GM18870 (cell line): ENCODE data around the gene DOCK6.

Experiments used
- ATAC-seq: cut with Tn5 transposase; IDR thresholded peaks from one replicate; pipeline ENCODE4 v1.9.1; 2021; ENCODE audit warnings: moderate library complexity; ENCODE audit not compliant: unreplicated experiment

Gene DOCK6

DNA sequence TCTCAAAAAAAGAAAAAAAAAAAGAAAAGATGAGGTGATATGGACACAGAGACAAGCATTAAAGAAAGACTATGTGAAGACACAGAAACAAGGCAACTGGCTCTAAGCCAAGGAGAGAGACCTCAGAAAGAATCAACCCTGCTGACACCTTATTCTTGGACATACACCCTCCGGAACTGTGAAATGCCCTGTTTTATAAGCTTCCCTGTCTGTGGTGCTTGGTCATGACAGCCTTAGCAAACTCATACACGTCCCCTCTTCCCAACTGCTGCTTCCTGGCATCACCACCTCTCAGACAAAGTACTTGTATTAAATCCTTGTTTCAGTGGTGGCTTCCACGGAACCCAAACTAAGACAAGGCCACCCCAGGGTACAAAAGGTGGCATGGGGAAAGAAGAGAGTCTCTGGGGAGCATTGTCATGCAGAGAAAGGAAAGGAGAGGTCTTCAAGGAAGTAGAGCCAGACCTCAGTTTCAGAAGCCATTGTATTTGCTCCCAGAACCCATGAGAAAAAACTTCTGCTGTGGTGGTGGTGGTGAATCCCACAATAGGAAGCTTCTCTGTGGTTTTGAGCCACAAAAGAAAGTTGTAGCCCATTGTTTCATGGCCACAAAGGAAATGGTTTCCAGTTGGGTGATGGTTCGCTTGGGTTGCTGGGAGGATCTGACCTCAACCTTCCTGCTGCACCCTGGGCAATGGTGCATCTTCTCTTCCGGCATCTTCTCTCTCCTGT is 17.3 kb upstream of the DOCK6 start:
- ATAC-seq, result no peak

DNA sequence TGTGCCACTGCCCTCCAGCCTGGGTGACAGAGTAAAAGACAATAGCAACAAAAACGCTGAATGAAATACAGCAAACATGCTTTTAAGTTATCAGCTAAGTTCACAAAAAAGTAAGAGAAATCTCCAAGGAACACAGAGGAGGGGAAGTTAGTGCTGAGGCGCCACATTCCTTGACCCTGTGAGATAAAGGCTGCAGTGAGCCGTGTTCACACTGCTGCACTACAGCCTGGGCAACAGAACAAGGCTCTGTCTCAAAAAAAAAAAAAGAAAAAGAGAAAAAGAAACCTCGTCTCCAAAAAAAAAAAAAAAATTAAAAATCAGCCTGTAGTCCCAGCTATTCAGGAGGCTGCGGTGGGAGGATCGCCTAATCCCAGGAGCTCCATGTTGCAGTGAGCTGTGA is 16.3 kb upstream of the DOCK6 start:
- ATAC-seq, result no peak

DNA sequence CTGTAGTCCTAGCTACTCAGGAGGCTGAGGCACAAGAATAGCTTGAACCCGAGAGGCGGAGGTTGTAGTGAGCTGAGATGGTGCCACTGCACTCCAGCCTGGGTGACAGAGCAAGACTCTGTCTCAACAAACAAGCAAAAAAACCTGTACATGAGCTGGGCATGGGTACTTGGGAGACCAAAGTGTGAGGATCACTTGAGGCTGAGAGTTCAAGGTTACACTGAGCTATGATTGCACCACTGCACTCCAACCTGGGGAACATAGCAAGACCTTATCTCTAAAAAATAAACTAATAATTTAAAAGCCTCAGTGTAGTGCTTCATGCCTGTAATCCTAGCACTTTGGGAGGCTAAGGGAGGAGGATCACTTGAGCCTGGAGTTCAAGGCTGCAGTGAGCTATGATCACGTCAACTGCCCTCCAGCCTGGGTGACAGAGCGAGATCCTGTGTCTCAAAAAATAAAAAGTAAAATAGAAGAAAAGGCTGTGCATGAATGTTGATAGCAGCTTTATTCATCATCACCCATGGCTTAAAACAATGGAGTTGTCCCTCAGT is 12.3 kb upstream of the DOCK6 start:
- ATAC-seq, result no peak

DNA sequence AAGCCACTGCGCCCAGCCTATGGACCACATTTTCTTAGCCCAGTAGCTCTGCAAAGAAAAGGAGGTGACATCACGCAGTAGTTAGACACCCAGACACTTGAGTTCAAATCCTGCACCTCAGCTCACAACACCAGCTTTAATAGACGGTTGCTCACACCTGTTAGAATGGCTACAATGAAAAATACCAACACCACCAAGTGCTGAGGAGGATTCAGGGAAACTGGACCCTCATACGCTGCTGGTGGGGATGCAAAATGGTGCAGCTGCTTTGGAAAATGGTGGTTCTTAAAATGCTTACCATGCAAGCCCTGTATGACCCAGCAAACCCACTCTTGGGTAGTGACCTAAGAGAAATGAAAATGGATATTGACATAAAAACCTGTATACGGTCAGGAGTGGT is 11.7 kb upstream of the DOCK6 start:
- no peak for ATAC-seq

DNA sequence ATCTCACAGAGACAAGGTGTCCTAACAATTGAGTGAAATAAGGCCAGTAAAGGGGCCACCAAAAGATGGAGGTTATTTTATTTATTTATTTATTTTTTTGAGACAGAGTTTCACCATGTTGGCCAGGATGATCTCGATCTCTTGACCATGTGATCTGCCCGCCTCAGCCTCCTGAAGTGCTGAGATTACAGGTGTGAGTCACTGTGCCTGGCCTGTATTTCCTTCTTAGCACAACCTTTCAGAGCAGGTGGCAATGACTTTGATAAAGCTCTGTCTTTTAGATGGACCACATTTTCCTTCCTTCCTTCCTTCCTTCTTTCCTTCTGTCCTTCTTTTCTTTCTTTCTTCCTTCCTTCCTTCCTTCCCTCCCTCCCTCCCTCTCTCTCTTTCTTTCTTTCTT is 11.0 kb upstream of the DOCK6 start:
- ATAC-seq, result no peak

DNA sequence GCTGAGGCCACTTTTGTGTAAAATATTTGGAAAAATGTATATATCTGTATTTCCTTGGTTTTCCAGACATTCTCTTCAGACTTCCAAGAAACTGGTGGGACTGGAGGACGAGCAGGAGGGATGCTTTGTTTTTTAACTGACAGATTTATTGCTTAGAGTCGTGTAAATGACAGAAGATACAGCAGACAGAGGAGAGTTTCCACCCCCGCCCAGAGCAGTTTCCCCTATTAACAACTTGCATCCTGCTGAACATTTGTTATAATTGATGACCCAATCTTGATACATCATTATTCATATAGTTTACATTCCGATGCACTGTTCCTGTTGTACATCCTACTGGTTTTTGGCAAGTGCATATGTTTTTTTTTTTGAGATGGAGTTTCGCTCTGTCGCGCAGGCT is 7.1 kb upstream of the DOCK6 start:
- ATAC-seq, result no peak

DNA sequence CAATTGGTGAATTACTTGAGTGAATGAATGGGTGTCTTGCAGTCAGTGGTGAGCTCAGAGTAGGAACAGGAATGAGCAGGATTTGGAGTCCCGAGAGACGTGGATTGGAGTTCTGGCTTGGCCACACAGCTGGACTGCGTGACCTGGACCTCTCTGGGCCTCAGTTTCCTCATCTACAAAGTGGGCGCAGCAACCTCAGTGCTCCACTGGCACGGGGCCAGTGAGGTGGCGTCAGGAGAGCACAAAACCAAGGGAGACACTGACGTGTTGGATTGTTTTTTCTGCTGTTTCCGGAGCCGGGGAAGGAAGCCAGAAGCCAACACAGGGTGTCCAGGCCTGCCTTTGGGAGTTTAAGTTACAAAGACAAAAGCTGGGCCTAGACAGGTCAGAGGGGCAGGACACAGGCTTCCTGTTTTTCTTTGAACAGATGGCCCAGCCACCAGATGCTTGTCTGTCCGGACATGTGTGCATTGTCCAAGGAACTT is 6.5 kb upstream of the DOCK6 start:
- no peak for ATAC-seq

DNA sequence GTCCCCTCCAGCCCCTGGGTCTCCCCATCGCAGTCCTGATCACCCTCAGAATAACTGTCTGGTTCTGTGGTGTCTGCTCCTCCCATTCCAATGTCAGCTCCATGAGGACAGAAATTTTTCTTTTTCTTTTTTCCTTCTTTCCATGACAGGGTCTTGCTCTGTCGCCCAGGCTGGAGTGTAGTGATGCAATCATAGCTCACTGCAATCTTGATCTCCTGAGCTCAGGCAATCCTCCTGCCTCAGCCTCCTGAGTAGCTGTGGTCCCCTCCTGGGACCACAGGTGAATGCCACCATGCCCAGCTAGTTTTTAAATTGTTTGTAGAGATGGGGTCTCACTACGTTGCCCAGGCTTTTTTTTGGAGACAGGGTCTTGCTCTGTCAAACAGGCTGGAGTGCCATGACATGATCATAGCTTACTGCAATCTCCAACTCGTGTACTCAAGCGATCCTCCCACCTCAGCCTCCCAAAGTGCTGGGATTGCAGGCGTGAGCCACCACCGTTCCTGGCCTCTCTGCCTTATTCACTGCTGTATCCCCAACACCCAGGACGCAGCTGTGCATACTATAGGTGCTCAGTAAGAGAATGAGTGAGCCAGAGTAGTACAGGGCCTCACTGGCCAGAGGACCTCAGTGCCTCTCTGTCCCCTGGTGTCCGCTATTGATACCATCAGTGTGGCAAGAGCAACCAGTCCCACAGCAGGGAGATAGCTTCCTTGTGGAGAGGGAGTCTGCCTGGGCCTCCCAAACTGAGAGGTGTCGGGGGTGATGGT is 5.2 kb upstream of the DOCK6 start:
- no peak for ATAC-seq

DNA sequence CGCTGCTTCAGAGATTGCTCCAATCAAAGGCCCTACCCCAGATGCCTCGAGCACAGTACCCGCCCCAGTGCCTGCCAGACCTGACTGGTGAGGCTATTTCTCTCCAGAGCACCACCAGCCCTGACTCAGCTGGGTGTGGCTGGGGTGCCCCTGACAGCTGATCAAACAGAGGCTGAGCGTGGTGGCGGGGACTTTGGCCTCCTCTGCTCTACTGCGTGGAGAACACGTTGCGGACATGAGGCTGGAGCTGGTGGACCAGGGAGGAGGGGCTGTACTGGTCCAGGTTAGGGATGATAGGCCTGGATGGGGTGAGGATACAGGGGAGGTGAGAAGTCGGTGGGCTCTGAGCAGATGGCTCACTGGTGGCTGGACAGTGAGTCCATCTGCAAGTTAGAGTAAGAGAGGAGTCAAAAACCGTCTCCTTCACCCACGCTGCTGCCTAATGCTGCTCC is 3.5 kb upstream of the DOCK6 start:
- ATAC-seq, result no peak

DNA sequence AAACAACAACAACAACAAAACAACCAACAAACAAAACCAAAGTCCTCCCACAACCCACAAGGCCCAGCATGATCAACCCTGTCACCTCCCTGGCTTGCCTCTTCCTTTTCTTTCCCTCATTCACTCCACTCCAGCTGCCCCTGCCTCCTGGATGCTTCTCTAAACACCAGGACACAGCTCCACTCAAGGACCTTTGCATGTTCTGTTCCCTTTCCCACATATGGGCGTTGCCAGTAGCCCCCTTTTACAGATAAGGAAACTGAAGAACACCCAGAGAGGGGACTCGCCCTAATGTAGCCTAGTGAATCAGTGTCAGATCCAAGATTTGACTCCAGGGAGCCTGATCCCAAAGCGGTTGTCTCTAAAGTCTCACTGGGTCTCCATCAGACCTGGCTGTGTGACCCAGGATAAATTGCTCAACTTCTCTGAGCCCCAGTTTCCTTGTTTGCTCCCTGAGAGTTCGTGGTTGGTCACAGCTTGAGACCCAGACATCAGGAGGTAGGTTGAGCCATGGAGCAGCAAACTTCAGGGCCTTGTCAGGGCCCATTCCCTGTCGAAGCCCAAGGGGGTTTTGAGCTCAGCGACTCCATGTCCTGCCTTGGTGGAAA is 3.0 kb upstream of the DOCK6 start:
- ATAC-seq, result no peak

DNA sequence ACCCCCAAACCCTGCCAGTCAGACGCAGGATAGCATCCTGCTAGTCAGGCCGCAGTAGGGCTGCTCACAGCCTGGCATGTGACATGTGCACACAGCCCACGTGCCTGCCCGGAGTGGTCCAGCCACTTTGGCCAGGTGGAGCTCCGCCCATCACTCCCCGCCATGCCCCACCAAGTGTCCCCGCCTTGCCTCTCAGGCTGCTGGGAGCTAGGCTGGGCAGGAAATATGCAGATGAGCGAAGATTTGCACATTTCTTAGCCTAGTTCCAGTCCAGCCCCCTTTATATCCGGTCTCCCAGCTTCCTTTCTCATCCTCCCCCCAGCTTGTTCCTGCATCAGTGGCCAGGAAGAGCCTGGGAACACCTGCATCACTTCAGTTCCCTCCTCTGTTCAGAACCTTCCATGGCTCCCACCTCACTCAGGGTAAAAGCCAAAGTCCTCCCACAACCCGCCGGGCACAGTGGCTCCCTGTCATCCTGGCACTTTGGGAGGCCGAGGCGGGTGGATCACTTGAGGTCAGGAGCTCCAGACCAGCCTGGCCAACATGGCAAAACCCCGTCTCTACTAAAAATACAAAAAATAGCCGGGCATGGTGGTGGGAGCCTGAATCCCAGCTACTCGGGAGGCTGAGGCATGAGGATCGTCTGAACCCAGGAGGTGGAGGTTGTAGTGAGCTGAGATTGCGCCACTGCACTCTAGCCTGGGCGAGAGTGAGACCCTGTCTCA is 2.3 kb upstream of the DOCK6 start:
- no peak for ATAC-seq

DNA sequence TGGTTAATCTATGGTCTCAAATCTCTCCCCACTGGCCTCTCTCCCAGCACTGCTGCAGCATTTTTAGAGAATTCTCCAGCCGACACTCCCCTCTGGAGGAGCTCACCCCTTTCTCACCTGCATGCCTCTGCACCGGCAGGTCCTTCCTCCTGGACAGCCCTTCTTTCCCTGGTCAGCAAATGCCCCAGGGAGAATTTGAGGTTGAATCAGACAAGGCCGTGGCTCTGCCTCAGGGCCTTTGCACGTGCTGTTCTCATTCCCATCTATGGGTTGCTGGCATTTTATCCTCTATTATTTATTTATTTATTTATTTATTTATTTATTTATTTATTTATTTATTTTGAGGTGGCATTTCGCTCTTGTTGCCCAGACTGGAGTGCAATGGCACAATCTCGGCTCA is 1.4 kb upstream of the DOCK6 start:
- ATAC-seq, result no peak

DNA sequence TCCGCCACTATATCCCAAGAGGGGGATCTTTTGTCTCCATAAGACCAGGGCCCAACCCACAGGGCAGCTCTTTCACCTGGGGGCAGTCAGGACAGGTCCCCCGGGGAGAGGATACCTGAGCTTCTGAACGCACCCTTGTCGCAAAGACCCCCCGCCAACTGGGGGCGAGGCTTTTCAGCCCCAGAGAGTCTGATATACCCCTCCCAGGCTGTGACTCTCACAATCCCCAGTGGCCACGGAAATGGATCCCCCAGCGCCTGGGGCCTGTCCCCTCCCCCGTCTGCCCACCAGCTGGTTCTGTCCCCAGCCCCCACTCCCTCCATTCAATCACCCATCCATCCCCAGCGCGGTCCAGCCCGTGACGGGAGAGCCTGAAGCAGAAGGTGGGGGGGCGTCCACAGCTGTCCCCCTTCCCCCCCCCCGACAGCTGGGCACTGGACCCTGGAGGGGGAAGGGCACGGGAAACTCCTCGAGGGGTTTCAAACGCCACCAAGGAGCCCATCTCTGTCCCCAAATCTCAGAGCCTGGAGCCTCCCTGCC is 823 bp downstream of the DOCK6 start:
- ATAC-seq, result no peak

DNA sequence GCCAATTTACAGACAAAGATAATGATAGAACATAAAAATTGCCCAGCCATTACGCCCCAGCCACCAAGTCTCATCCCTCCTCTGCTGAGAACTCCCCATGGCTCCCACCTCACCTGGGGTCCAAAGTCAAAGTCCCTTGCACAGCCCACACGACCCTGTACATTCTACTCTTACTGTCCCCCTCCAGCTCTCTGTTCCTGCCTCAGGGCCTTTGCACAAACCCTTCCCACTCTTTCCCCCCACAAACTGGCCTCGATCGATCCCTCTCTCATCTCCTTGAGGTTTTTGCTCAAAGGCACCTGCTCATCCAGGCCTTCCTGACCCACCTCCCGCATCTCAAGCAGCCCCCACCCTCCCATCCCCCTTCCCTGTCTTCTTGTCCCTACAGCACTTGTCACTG is 1.3 kb downstream of the DOCK6 start:
- no peak for ATAC-seq

DNA sequence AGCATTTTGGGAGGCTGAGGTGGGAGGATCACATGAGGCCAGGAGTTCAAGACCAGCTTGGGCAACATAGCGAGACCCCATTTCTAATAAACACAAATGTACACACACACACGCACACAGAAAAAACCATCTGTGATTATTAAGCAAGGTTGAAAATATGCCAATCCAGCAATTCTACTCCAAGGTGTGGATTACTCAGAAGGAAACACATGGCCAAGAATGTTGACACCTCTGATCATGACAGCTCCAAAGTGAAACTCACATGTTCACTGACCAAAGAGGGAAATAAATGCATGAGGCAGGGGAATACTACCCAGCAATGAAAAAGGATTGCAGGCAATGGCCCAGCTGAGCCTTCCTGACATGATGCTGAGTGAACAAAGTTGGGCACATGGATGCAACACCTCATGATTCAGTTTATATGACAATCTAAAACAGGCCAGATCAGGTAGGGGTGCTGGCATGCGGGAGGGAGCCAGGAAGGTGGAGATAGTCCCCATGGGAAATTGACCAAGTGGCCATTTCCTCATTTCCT is 4.4 kb downstream of the DOCK6 start:
- no peak for ATAC-seq

DNA sequence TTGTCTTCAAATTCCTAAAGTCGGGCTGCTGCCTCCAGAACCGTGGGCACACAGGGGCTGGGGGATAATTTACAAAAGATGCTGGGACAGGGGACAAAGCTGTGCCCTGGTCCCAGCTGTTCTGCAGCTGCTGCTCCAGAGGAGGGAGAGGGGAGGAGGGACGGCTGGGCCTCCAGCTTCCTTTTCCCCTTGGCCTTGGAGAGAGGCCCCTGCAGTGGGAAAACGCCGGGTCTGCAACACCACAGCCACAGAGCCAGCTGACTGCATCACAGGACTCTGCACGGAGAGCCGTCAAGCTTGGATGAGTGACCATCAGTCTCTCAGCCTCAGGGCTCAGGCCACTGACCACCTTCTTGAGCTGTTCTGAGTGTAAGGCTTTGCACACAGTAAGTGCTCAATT is 6.1 kb downstream of the DOCK6 start:
- ATAC-seq, result no peak

DNA sequence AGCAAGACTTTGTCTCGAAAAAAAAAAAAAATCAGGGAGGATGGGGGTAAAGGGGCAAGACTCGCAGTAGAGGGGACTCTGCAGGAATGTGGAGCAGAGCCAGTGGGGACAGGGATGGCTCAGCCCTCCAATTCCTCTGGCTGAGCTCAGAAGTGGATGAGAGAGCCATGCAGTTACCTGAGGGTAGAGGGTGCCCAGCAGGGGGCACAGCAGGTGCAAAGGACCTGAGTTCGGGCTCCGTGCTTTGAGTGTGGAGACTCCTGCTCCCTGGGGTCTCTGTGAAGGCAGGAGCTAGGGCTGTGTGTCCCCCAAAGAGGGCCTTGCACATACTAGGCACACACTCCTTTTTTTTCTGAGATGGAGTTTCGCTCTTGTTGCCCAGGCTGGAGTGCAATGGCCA is 7.7 kb downstream of the DOCK6 start:
- ATAC-seq, result no peak

DNA sequence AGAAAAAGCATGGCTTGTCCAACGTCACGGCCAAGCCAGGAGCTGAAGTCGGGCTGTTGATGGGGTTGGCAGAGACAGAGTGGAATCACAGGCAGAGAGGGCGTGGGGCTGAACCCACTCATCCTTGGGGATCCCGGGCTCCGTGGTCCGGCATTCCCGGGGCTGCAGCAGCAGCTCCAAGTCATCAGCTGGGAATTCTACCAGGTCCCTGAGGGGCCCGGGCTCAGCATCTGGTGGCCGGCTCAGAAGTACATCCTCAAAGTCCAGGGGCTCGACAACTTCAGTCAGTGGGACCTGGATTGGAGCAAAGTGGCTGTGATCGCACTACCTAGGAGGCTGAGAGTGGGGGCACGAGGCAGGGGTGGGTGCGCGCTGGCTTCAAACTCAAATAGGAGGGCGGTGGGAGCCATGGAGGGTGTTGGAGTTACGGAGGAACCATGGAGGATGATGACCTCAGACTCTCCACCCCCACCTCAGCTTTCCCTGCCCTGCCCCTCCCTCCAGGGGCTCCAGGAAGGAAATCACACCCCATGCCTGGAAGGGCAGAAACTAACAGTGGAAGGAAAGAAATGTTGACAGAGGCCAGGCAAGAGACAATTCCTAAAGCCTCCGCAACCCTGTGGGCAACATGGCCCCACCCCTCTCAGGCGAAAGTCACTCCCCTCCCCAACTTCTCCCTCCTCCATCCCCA is 9.5 kb downstream of the DOCK6 start:
- ATAC-seq, result no peak

DNA sequence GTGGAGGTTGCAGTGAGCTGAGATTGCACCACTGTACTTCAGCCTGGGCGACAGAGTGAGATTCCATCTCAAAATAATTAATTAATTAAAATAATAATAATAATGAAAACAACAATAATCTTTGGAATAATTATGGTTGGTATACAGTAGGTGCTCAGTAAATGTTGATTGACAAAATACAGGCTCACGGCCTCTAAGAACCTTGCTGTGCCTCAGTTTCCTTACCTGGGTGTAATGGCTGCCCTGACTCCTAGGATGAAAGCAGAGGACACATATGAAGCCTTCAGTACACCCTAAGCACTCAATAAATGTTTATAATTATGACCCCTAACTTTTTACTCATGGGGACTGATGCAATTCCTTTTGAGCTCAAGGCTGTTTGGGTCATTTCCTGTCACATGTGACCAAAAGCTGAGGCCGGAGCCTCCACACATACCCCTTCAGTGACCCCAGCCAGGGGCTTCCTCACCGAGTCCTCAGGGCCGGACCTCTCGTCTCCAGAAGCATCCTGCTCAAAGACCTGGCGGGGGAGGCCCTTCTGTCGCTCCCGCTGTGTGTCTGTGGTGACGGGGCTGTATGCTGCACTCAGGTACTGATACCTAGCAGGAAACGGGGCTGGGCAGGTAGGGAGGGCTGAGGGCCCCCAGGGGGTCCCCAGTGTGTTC is 10.5 kb downstream of the DOCK6 start:
- no peak for ATAC-seq
